K562 (cell line): ENCODE results near the gene DNAJC11. TPM values are rescaled to one million over a fixed set of nuclear protein-coding genes. Genes with fewer than 3 reads are reported as not detected.

Experiments
- ATF1 ChIP-seq, 2 experiments: fragments of 450-650 bp in 1 of 2; IDR thresholded peaks; 2 replicates each; pipeline ENCODE4 v1.6.1; 2016; ENCODE audit warnings: missing compliant biosample characterization in 1 of 2, missing genetic modification characterization in 1 of 2
- CAMTA2 ChIP-seq: fragments of 250-450 bp; sonication (Bioruptor Pico); conservative IDR thresholded peaks from 2 replicates; pipeline ENCODE4 v1.5.1; 2022
- ILF3 ChIP-seq: fragments of 450-650 bp; IDR thresholded peaks from 2 replicates; pipeline ENCODE4 v1.6.1; 2018; ENCODE audit warnings: antibody characterized with exemption, mild to moderate bottlenecking, moderate library complexity, borderline replicate concordance
- PHB ChIP-seq: fragments of 250-450 bp; sonication (Bioruptor Pico); IDR thresholded peaks from 2 replicates; pipeline ENCODE4 v1.5.0; 2021
- RCOR1 ChIP-seq, 2 experiments: IDR thresholded peaks; 2 replicates each; pipeline ENCODE4 v1.6.1; 2012; ENCODE audit warnings: low read depth in 2 of 2, low read length in 2 of 2, borderline replicate concordance in 1 of 2, improper control_type of control experiment in 1 of 2
- RFX5 ChIP-seq: IDR thresholded peaks from 2 replicates; pipeline ENCODE4 v1.6.1; 2011; ENCODE audit warnings: low read depth, mild to moderate bottlenecking, improper control_type of control experiment, low read length
- SMAD4 ChIP-seq: fragments of 250-450 bp; sonication (Bioruptor Pico); conservative IDR thresholded peaks from 2 replicates; pipeline ENCODE4 v1.8.0; 2021; ENCODE audit warnings: inconsistent platforms, mild to moderate bottlenecking, moderate library complexity
- USF1 ChIP-seq: sonication (generic); formaldehyde crosslinking; IDR thresholded peaks from 2 replicates; pipeline ENCODE4 v1.9.0; 2022; ENCODE audit warnings: mild to moderate bottlenecking, missing genetic modification reagents
- ZNF316 ChIP-seq: fragments of 450-650 bp; IDR thresholded peaks from 2 replicates; pipeline ENCODE4 v1.6.1; 2016
- ZNF707 ChIP-seq: fragments of 250-450 bp; sonication (Bioruptor Pico); conservative IDR thresholded peaks from 2 replicates; pipeline ENCODE4 v1.8.0; 2022; ENCODE audit warnings: inconsistent platforms, mild to moderate bottlenecking, moderate library complexity
- ZNF740 ChIP-seq, 3 experiments: fragments of 200-800 bp in 1 of 3; sonication (Bioruptor generic) in 1 of 3; sonication (generic) in 1 of 3; formaldehyde crosslinking in 1 of 3; IDR thresholded peaks; 2 replicates each; pipeline versions ENCODE4 v1.6.1 to v1.8.0; 2016 to 2022; ENCODE audit warnings: mild to moderate bottlenecking in 2 of 3, missing compliant biosample characterization in 2 of 3, missing genetic modification characterization in 2 of 3, missing genetic modification reagents in 1 of 3
- polyA plus RNA-seq, 8 experiments: library from polyadenylated mRNA; depleted of rRNA in 4 of 8; stranded (reverse) in 5 of 8; unstranded in 3 of 8; fragments of >200 nt; fragmentation: Nextera tagmentation in 2 of 8; fragmentation: Illumina TruSeq in 1 of 8; extraction: Ambion mirVana in 2 of 8; extraction: Trizol in 1 of 8; gene quantifications; 2 replicates each; pipeline versions ENCODE4 v1.2.1 to v1.2.3, GENCODE V29; 2011 to 2014; ENCODE audit warnings: inconsistent platforms in 1 of 8, missing spikeins in 1 of 8
- total RNA-seq, 7 experiments: library from RNA; depleted of rRNA in 6 of 7; stranded (reverse); fragments of >200 nt in 6 of 7; fragmentation: Illumina TruSeq in 2 of 7; extraction: Trizol in 2 of 7; gene quantifications; 2 replicates each; pipeline versions ENCODE4 v1.2.1 to v1.2.3, GENCODE V29; 2011 to 2021; ENCODE audit warnings: low replicate concordance in 1 of 7
- TF ChIP-seq, protein P1 (sequence below), 2 experiments: fragments of 450-650 bp; IDR thresholded peaks; 2 replicates each; pipeline ENCODE4 v1.6.1; 2016

DNAJC11 gene
- total and polyA plus RNA-seq, 9 of the 15 experiments (the other 6 are each of a cell fraction or from before 2014, with no cell fraction given), result 14.1 to 123 (median 76.6) TPM

- TF ChIP-seq RCOR1 (IDR thresholded peaks at IDR 0.05; ENCODE audit: borderline replicate concordance in 1 of 2, low read depth in 2 of 2, low read length in 2 of 2), result peak in 1 of 2 experiments; percentile 68; a peak in 1 of 4 replicates
- TF ChIP-seq ATF1 (CRISPR knock-in tag; IDR thresholded peaks at IDR 0.05), result 0 out of 2 replicates have a peak, but pooled peaks have one; percentile 28
- peak; percentile 22 for TF ChIP-seq ATF1 (tag; IDR thresholded peaks at IDR 0.05)
- peak; percentile 93 for TF ChIP-seq USF1
- TF ChIP-seq, protein P1, sequence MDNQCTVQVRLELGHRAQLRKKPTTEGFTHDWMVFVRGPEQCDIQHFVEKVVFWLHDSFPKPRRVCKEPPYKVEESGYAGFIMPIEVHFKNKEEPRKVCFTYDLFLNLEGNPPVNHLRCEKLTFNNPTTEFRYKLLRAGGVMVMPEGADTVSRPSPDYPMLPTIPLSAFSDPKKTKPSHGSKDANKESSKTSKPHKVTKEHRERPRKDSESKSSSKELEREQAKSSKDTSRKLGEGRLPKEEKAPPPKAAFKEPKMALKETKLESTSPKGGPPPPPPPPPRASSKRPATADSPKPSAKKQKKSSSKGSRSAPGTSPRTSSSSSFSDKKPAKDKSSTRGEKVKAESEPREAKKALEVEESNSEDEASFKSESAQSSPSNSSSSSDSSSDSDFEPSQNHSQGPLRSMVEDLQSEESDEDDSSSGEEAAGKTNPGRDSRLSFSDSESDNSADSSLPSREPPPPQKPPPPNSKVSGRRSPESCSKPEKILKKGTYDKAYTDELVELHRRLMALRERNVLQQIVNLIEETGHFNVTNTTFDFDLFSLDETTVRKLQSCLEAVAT (IDR thresholded peaks at IDR 0.05), result peak in 1 of 2 experiments; percentile 52; a peak in 1 of 4 replicates
- peak; percentile 19; the same call in 1 of the 2 replicates for TF ChIP-seq SMAD4 (CRISPR knock-in tag)
- TF ChIP-seq PHB (CRISPR knock-in tag), result no peak; the same call in 1 of the 2 replicates
- TF ChIP-seq ZNF316, result peak; percentile 91
- no peak for TF ChIP-seq CAMTA2 (CRISPR knock-in tag)
- no peak for TF ChIP-seq ZNF740 (CRISPR knock-in tag; IDR thresholded peaks at IDR 0.05)
- TF ChIP-seq ZNF740 (tag; IDR thresholded peaks at IDR 0.05), result no peak
- TF ChIP-seq ILF3, result no peak
- TF ChIP-seq ZNF707 (CRISPR knock-in tag), result no peak
- TF ChIP-seq RFX5, result no peak
- TF ChIP-seq, all 486 proteins: peak for 130
Observed at GRCh38 chr1:6601049-6601922, 100.3 kb downstream of the DNAJC11 start (continued).
